ENCODE measurements around the gene CLCNKB. TPM values are rescaled to one million over a fixed set of nuclear protein-coding genes. Genes with fewer than 3 reads are reported as not detected.
A peak's percentile ranks its signal among the peaks of the same experiment; 100 is the strongest.
"Not testable (repeated sequence)": the region's sequence is repeated elsewhere in the genome, so short reads cannot be mapped to it uniquely, and the experiment has no call there.

The CLCNKB gene
- total RNA-seq, 1 donor from 2014 or later = not detected

- H3K27me3 ChIP-seq = no peaks in the 10 kb centered on the region
- no peak overlapping the region for H3K4me3 ChIP-seq
- H3K27ac ChIP-seq = no peak overlapping the region
- intact Hi-C loops (cut with DNase I) = loop anchor here (1.0 kb wide), 1 partner anchor 47 kb away; no protein-coding TSS in a partner anchor
- TF ChIP-seq, protein P1, sequence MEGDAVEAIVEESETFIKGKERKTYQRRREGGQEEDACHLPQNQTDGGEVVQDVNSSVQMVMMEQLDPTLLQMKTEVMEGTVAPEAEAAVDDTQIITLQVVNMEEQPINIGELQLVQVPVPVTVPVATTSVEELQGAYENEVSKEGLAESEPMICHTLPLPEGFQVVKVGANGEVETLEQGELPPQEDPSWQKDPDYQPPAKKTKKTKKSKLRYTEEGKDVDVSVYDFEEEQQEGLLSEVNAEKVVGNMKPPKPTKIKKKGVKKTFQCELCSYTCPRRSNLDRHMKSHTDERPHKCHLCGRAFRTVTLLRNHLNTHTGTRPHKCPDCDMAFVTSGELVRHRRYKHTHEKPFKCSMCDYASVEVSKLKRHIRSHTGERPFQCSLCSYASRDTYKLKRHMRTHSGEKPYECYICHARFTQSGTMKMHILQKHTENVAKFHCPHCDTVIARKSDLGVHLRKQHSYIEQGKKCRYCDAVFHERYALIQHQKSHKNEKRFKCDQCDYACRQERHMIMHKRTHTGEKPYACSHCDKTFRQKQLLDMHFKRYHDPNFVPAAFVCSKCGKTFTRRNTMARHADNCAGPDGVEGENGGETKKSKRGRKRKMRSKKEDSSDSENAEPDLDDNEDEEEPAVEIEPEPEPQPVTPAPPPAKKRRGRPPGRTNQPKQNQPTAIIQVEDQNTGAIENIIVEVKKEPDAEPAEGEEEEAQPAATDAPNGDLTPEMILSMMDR (IDR thresholded peaks at IDR 0.05) = peak; percentile 93 to 94 (median 94)
- no peaks in the 10 kb centered on the region for H3K4me1 ChIP-seq
- H3K36me3 ChIP-seq = no peaks in the 10 kb centered on the region
- H3K9me3 ChIP-seq = no peaks in the 10 kb centered on the region
- DNase-seq (ENCODE audit: low spot score in 2 of 2) = peak; percentile 28 to 92
Measured at GRCh38 chr1:16055613-16056520, 12.3 kb downstream of the CLCNKB start.

DNA sequence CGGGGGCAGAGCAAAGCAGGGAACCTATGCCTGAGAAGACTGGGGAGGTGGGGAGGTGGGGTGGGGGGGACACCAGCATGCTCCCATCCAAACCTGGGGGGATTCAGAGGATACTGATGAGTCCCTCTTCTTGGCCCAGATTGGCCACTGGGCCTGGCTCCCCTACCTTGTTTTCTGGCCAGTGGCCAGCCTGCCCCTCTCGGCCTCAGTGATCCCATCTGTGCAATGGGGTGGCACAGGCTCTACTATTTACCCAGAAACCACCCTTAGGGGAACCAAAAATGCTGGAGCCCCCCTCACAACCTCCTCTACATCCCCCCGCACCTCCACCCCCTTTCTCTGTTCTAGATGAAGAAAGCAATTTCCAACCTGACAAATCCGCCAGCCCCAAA, 12.9 kb downstream of the CLCNKB start:
- not testable (repeated sequence) for H3K4me1 ChIP-seq; H3K36me3 ChIP-seq; H3K27me3 ChIP-seq; H3K27ac ChIP-seq; H3K9me3 ChIP-seq; H3K4me3 ChIP-seq; DNase-seq (ENCODE audit: low spot score in 2 of 2)
- intact Hi-C loops (cut with DNase I) = loop anchor here (1.0 kb wide), 1 partner anchor 47 kb away; no protein-coding TSS in a partner anchor

GRCh38 chr1:16057314-16057915, 13.8 kb downstream of the CLCNKB start:
- not testable (repeated sequence) for H3K9me3 ChIP-seq; H3K27me3 ChIP-seq; H3K4me1 ChIP-seq; H3K36me3 ChIP-seq; H3K27ac ChIP-seq; DNase-seq (ENCODE audit: low spot score in 2 of 2); H3K4me3 ChIP-seq
- intact Hi-C loops (cut with DNase I) = loop anchor here (1.0 kb wide), 1 partner anchor 24 kb away; no protein-coding TSS in a partner anchor

DNA sequence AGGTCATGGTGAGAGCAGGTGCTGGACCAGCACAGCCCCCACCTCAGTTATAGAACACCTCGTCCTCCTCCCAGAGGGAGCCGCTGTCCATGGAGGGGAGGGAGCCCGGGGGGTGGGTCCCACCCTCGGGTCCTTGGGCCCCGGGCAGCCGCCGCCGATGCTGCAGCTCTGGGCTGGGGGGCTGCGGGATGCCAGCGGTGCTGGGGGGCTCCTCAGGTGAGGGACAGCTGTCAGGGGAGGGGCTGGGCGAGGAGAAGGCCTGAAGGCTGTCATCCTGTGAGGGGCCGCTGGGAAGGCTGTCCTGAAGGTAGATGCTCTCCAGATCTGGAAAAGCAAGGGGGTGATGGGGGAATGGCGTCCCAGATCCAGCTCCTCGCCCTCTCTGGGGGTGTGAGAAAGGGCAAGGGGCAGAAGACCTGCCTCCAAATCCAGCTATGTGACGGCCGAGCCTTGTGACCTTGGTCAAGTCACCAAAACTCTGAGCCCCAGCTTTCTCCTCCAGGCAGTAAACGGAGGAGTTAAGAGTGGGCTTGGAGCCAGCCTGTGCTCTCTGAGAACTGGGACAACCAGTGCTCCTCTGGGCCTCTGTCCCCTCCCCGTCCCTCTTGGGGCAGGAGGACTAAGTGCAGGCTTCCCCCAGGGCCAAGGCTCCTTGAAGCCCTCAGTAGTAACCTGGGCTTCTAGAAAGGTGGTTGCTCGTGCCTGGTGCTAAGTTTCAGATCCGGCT, 15.0 kb downstream of the CLCNKB start:
- H3K27ac ChIP-seq; H3K9me3 ChIP-seq; H3K27me3 ChIP-seq; DNase-seq (ENCODE audit: low spot score in 2 of 2); H3K4me3 ChIP-seq; H3K36me3 ChIP-seq; intact Hi-C loops (cut with DNase I); H3K4me1 ChIP-seq: not testable (repeated sequence)

- no peak for DNase-seq (ENCODE audit: low spot score in 2 of 2)
- Histone ChIP-seq H3K36me3 (no peaks in the 10 kb centered on the region), H3K9me3 (no peaks in the 10 kb centered on the region), H3K27me3 (no peaks in the 10 kb centered on the region), H3K4me1 (no peaks in the 10 kb centered on the region), H3K27ac (no peak overlapping the region), H3K4me3 (no peak overlapping the region)
- TF ChIP-seq, protein P1 (IDR thresholded peaks at IDR 0.05) = no peak
- intact Hi-C loops (cut with DNase I) = no loop called here
Measured at GRCh38 chr1:16061266-16061665, 17.7 kb downstream of the CLCNKB start.

DNA sequence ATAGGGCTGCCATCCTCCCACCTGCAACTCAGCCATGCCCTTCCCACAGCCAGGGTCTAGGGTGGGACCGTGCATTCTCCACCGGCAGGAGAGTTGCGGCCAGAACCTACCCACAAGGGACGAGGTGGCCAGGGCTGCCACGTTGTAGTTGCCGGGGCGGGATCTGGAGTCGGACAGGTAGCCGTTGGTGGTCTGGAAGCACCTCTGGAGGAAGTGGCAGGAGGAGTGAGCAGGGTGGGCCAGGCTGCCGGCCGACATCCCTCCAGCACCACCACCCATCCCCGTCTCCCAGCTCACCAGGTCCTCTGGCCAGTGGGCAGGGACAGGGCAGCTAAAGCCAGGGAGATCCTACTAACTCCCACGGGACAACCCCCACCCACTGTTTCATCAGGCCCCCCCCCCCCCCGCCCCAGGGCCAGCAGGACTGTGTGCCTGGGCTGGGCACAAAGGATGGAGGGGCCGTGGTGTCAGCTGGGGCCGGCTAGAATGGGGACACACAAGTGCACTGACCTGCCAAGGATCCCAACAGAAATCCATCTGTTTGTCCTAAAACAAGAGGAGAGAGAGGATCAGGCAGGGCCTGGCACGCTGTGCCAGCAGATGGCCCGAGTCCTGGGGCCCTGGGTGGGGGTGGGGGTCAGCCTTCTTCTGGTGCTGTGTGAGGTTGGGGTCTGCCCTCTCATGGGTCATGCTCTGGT, 18.6 kb downstream of the CLCNKB start:
- H3K9me3 ChIP-seq; intact Hi-C loops (cut with DNase I); H3K27me3 ChIP-seq; H3K4me1 ChIP-seq; H3K4me3 ChIP-seq; H3K36me3 ChIP-seq; DNase-seq (ENCODE audit: low spot score in 2 of 2); H3K27ac ChIP-seq: not testable (repeated sequence)

- H3K4me3 ChIP-seq; DNase-seq (ENCODE audit: low spot score in 2 of 2); H3K9me3 ChIP-seq; H3K27ac ChIP-seq; H3K4me1 ChIP-seq; H3K27me3 ChIP-seq; intact Hi-C loops (cut with DNase I); H3K36me3 ChIP-seq: not testable (repeated sequence)
Measured at GRCh38 chr1:16062687-16063075, 19.1 kb downstream of the CLCNKB start.
